IPS-NIHi7 (cell line): ENCODE measurements around the gene AIP.

ENCODE experiments used
- DNase-seq: peaks from one replicate; pipeline ENCODE4 v3.0.0; 2012; ENCODE audit warnings: mixed read lengths; ENCODE audit errors: extremely low spot score

Gene AIP

GRCh38 chr11:67493548-67494370 lies 10.9 kb downstream of the AIP start:
- DNase-seq: no peak

DNA sequence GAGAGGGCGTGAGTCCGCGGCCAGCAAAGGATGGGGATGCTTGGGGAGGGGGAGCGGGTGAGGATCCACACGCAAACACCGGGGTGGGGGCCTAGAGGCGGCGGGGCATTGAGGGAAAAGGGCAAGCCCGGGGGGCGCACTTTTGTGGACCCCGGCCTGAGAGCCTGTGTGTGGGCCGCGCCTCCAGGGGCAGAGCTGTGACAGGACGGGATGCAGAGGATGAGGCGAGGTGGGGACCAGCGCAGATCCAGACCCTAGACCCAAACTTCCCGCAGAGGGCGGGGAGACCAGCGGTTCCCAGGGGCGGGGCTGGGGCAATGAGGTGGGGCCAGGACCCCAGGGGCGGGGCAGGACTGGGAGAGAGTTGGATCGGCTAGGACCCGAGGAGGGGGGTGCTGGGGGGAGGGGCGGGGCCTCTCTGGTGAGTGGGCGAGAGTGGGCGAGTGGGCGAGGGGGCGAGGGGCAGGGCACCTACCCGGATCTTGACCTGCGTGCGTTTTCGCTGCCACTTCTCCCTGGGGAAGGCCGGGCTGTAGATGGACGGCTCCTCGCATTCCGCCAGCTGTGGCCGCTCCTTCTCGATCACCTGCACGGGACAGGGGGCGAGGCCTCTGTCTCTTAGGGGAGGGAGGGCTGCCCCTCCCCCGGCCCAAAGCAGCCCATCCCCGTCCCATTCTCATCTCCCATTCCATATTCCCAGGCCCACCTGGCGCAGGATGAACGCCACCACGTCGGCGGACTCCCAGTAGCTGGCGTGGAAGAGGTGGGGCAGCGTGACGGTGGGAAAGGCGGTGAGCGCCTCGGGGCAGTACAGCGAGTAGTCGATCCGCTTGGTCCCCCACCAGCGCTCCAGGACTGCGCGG lies 11.8 kb downstream of the AIP start:
- peak; percentile 43 for DNase-seq

GRCh38 chr11:67495234-67496005 lies 12.6 kb downstream of the AIP start:
- DNase-seq: no peak

- no peak for DNase-seq
Measured at GRCh38 chr11:67496113-67496512, 13.3 kb downstream of the AIP start.

DNA sequence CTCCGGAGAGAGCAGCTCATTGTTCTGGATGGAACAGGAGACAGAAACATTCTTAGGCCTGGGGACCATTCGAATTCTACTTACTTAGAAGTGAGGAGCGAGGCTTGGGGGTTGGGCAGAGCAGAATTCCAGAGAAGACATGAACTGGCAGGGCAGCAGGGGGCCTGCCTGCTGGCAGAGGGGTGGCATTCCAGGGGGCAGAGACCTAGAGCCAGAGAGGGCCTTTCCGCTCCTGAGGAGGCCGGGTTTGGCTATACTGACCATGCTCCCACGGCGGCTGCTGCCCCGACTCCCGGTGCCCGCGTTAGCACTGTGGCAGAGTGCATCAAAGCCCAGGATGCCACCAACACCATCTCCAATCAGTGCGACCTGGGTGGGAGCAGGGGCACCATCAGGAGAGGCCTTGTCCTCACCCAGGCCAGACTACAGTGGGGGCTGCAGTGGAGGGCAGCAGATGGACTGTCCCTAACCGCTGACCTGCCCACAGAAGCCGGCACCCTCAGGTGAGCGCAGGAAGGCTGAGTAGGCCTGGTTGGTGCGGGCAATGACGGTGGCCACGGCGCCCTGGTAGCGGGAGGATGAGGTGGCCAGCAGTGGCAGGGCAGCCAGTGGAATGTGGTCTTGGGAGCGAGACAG lies 14.9 kb downstream of the AIP start:
- no peak for DNase-seq

- DNase-seq: no peak
Measured at GRCh38 chr11:67498544-67498972, 15.7 kb downstream of the AIP start.

DNA sequence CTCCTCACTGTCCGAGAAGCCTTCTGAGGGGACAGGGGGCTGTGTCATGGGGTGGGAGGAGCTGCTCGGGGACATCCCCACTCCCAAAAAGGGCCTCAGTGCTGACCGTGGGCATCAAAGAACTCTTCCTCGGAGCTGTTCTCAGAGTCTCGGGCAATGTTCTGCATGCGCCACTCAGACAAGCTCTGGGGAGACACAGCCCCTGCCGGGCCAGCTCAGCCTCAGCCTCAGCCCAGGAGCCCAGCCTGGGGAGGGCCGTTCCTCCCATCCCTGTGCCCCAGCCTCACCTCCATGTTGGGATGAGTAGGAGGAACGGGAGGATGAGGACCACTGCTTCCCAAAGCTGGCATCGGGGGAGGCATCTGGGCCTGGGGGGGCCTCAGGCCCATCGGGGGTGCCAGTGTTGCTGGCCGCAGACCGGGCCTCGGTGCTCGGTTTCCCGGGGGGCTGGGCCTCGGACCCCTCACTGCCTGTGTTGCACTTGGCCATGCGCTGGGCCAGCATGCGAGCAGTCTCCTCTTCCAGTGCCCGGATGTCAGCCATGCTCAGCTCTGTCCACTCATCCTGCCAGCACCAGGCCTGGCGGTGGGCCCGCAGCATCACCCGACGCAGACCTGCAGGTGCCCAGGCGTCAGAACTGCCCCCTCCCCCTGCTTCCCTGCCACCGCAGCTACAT lies 17.1 kb downstream of the AIP start:
- DNase-seq: no peak

DNA sequence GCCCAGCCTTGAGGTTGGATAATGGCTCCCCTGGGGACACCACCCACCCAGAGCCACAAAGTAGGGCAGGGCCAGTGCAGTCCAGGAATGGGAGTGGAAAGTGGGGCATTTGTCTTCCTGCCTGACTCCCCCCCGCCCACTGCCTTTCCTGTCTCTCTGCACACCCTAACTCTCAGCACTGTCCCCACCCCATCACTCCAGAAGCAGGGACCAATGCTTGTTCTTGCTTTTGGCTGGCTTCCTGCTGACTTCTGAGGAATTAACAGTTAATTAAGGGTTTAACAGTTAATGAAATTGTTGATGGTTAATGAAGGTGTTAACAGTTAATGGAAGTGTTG lies 17.6 kb downstream of the AIP start:
- no peak for DNase-seq

DNA sequence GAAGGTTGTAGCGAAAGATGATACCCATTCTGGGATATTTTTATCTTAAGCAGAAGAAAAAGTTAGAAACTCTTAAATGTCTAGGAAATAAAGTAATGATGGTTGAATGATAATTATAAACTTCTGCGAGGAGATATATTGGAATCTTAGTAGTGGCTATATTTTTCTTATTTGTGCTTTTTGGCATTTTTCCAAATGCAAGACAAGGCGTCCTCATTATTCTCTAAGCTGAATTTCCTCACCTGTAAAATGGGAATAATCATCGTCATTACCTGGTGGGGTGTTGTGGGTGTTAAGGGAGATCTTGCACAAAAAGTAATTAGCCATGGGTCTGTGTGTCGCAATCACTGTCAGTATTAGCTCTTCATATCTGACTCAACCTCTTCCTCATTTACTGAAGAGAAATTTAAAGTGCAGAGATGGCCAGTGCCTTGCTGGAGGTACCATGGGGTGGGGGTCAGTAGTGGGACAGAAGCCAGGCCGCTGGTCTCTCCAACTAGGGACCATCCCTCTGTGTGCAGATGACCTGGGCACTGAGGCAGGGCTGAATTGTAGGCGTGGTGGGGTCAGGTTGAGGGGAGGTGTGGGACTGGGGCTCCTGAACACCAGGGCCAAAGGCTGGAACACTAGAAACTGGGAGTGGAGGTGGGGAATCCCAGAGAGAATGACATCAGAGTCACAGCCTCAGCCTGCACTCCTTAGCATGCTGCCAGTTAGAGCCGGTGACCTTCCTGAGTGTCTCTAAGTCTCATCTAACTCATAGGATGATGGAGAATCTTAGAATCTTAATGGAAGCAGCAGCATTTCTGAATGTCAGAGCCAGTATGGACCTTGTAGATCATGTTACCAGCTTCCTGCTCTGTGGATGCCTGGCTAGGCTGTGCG lies 18.2 kb downstream of the AIP start:
- DNase-seq: no peak

DNA sequence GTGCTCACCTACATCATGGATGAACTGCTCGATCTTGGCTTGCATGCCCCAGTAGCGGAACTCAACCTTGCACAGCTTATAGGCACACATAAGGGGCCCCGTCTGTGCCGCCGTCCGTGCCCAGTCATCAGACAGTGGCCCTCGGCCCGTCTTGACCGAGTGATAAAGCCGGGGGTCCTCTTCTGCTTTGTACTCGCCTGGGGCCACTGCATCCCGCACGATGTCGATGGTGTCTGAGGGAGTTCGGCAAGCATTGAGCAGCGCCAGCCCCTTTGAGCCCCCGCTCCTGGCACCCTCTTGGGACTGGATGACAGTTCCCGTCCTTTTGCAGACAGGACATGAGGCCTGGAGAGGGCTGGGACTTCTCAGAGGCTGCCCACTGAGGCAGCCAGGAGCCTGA lies 19.0 kb downstream of the AIP start:
- DNase-seq: no peak

GRCh38 chr11:67502328-67502979 lies 19.6 kb downstream of the AIP start:
- no peak for DNase-seq

DNA sequence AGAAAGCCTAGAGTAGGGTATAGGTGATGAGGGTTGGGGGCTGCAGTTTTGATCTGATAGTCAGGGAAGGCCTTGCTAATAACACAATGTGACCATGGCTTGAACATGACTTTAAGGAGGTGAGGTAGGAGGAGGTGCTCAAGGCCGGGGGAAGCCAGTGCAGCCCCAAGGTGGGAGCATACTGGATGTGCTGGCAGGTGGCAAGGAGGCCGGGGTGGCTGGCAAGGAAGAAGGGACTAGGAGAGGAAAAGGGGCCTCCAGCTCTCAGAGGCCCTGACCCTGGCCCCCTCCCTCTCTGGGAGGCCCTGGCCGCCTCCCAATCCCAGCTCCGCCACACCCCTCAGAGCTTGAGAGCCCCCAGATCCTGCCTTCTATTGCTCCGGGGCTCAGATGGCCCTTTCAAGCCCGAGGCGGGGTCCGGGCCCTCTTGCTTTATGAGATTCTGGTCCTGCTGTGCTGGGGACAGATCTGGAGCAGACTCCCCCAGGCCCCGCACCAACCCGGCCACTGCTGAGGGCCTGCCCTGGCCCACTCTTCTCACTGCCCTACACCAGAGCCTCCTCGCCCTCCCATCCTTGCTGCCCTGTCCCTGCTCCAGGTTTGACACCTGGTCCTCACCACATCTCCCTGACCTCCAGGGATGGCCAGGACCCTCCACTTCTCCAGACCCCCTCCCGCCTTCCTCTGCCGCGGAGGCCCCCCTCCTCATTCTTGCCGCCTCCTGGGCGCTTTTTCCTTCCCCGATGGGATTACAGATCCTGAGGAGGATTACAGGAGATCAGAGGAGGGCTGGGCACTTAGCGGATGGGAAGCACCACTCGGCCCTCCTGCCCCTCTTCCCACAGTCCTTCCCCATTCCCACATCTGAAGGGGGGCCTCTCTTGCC lies 20.5 kb downstream of the AIP start:
- DNase-seq: no peak

DNA sequence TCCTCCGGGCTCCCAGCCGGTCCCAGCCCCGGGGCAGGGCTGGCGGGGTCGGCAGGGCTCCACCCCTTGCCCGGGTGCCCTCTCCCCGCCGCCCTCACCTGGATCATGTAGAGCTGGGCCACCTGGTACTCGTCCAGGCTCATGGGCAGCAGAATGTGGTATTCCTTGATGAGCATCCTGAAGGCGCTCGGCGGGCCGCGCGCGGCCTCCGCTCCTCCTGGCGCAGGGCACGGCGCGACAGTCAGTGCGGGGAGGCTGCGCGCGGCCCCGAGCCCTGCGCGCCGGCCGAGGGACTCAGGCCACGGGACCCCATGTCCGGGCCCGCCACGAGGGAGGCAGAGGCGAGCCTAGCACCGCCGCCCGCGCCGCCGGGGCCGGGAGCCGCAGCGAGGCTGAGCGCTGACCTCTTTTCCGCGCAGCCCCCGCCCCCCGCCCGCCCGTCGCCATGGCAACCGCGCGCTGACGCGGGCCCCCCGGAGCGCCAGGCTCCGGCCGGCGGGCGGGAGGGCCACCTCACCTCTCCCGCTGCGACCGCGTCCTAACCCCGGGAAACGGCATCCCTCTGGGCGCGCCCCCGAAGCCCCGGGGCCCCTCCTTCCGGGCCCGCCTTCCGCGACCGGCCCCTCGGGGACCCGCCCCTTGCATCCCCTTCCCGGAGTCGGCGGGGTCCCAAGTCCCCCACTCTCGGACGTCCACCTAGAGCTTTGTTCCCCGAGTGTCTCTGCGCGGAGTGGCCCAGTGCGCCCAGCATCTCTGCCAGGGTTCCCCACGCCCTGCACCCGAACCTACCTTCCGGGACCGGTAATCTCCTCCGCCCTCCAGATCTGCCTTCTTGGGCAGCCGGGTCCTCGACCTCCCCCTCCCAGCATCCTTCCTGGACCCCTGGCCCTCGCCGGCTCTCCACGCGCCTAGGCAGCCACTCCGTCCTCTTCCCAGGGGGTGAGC lies 21.5 kb downstream of the AIP start:
- DNase-seq: peak; percentile 61

DNA sequence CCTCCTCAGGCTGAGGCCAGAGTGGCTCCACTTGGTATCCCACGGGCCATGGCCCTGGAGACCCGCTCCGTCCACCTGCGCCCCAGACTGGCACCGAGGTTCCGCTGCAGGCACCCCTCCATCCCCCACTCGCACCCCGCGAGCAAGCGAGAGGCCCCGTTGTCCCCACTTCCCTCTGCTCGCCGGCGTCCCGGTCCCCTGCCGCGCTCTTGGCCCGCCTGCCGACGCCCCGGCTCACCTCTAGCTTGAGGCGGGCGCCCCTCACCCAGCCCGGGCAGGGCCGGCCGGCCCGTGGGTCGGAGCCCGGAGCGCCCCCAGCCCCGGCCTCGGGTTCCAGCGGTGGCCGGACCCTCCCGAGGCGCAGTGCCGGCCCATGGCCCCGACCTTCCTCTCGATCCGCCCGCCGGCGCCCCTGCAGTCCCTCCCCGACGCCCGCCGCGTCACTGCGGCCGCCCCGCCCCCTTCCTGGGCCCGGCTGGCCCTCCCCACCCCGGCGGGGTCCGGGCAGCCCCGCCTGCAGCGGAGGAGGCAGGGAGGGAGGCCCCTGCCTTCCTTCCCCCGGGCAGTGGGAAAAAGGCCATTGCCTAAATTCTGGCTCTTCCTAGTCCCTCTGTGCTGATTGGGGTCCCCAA lies 22.2 kb downstream of the AIP start, which contains the start of gene PITPNM1:
TSS of gene PITPNM1 (minus strand) at position 414 of the 632 bp plus-strand sequence. CDS start 1,183 bp downstream, outside the sequence.
- DNase-seq: peak; percentile 89

GRCh38 chr11:67505605-67506396 lies 23.0 kb downstream of the AIP start:
- DNase-seq: peak; percentile 81
